ENCODE measurements around the gene ADAMTSL2. TPM values are rescaled to one million over a fixed set of nuclear protein-coding genes. Genes with fewer than 3 reads are reported as not detected.

ADAMTSL2 gene
- total RNA-seq, 3 donors from 2014 or later: 1.3 to 2.7 (median 1.5) TPM

- ATAC-seq: no peak
- TF ChIP-seq CTCF (IDR thresholded peaks at IDR 0.05): no peak
- peak in 1 of 3 donors; percentile 64 for DNase-seq
- Histone ChIP-seq H3K9me3 (peaks cover 15% of the 10 kb centered on the region), H3K4me3 (no peak overlapping the region), H3K4me1 (ENCODE audit: low read depth) (peaks cover 12% of the 10 kb centered on the region), H3K36me3 (ENCODE audit: low read depth) (no peaks in the 10 kb centered on the region)
- intact Hi-C loops (cut with DNase I, micrococcal nuclease): no loop called here
Observed at GRCh38 chr9:133505901-133506652, 28.4 kb upstream of the ADAMTSL2 start.

GRCh38 chr9:133506653-133507038 is 27.9 kb upstream of the ADAMTSL2 start:
- intact Hi-C loops (cut with DNase I, micrococcal nuclease): no loop called here
- Histone ChIP-seq H3K4me1 (ENCODE audit: low read depth) (peaks cover 12% of the 10 kb centered on the region), H3K4me3 (no peak overlapping the region), H3K9me3 (peaks cover 13% of the 10 kb centered on the region), H3K36me3 (ENCODE audit: low read depth) (no peaks in the 10 kb centered on the region)
- ATAC-seq (peak; percentile 34), DNase-seq (peak in 1 of 3 donors; percentile 68)
- no peak for TF ChIP-seq CTCF (IDR thresholded peaks at IDR 0.05)

GRCh38 chr9:133507246-133507965 is 27.1 kb upstream of the ADAMTSL2 start:
- ATAC-seq (no peak), DNase-seq (peak in 1 of 3 donors; percentile 35)
- intact Hi-C loops (cut with DNase I, micrococcal nuclease): no loop called here
- TF ChIP-seq CTCF (IDR thresholded peaks at IDR 0.05): no peak
- H3K4me1 ChIP-seq (ENCODE audit: low read depth): peaks cover 12% of the 10 kb centered on the region
- H3K36me3 ChIP-seq (ENCODE audit: low read depth): no peaks in the 10 kb centered on the region
- peaks cover 6% of the 10 kb centered on the region for H3K9me3 ChIP-seq
- no peak overlapping the region for H3K4me3 ChIP-seq

GRCh38 chr9:133508046-133508445 is 26.5 kb upstream of the ADAMTSL2 start:
- Histone ChIP-seq H3K4me1 (ENCODE audit: low read depth) (peaks cover 12% of the 10 kb centered on the region), H3K9me3 (no peaks in the 10 kb centered on the region), H3K36me3 (ENCODE audit: low read depth) (no peaks in the 10 kb centered on the region), H3K4me3 (no peak overlapping the region)
- ATAC-seq (no peak), DNase-seq (peak in 1 of 3 donors; percentile 31)
- intact Hi-C loops (cut with DNase I, micrococcal nuclease): no loop called here
- TF ChIP-seq CTCF (IDR thresholded peaks at IDR 0.05): no peak

GRCh38 chr9:133509179-133510083 is 25.1 kb upstream of the ADAMTSL2 start:
- intact Hi-C loops (cut with DNase I, micrococcal nuclease): no loop called here
- ATAC-seq (peak; percentile 70), DNase-seq (peak in 2 of 3 donors; percentile 34 to 57)
- Histone ChIP-seq H3K4me1 (ENCODE audit: low read depth) (peaks cover 12% of the 10 kb centered on the region), H3K36me3 (ENCODE audit: low read depth) (no peaks in the 10 kb centered on the region), H3K4me3 (no peak overlapping the region), H3K9me3 (no peaks in the 10 kb centered on the region)
- TF ChIP-seq CTCF (IDR thresholded peaks at IDR 0.05): no peak
